Activated CD8-positive, alpha-beta memory T cell treated with anti-CD3 and anti-CD28 coated beads, Interleukin-2, amount 50 U/mL, for 4 hours (primary cell): ENCODE measurements around the gene SHISAL2A.

Experiments used
- DNase-seq: peaks from one replicate; pipeline ENCODE4 v3.0.0-alpha.2; 2020

Gene SHISAL2A

GRCh38 chr1:52662645-52663313, 29.8 kb downstream of the SHISAL2A start:
- no peak for DNase-seq

GRCh38 chr1:52663716-52664115, 30.7 kb downstream of the SHISAL2A start:
- DNase-seq = no peak

GRCh38 chr1:52665006-52665941, 32.3 kb downstream of the SHISAL2A start:
- no peak for DNase-seq

GRCh38 chr1:52667290-52667689, 34.3 kb downstream of the SHISAL2A start:
- no peak for DNase-seq

GRCh38 chr1:52667984-52668383, 35.0 kb downstream of the SHISAL2A start:
- DNase-seq = no peak

- no peak for DNase-seq
Observed at GRCh38 chr1:52668711-52669110, 35.7 kb downstream of the SHISAL2A start.

- DNase-seq = no peak
Observed at GRCh38 chr1:52669696-52670095, 36.7 kb downstream of the SHISAL2A start.

- DNase-seq = no peak
Observed at GRCh38 chr1:52670604-52671003, 37.6 kb downstream of the SHISAL2A start.

GRCh38 chr1:52672946-52673345, 40.0 kb downstream of the SHISAL2A start:
- no peak for DNase-seq

- no peak for DNase-seq
Observed at GRCh38 chr1:52673513-52673912, 40.5 kb downstream of the SHISAL2A start.

GRCh38 chr1:52674497-52675384, 41.8 kb downstream of the SHISAL2A start:
- no peak for DNase-seq

- no peak for DNase-seq
Observed at GRCh38 chr1:52676249-52676903, 43.4 kb downstream of the SHISAL2A start.

GRCh38 chr1:52677076-52677806, 44.3 kb downstream of the SHISAL2A start:
- DNase-seq = no peak

GRCh38 chr1:52679048-52679447, 46.1 kb downstream of the SHISAL2A start:
- DNase-seq = no peak

- no peak for DNase-seq
Observed at GRCh38 chr1:52679498-52679897, 46.5 kb downstream of the SHISAL2A start.

GRCh38 chr1:52680353-52680752, 47.4 kb downstream of the SHISAL2A start:
- no peak for DNase-seq

GRCh38 chr1:52681136-52681535, 48.2 kb downstream of the SHISAL2A start:
- no peak for DNase-seq

- no peak for DNase-seq
Observed at GRCh38 chr1:52683367-52683940, 50.5 kb downstream of the SHISAL2A start.

- no peak for DNase-seq
Observed at GRCh38 chr1:52684545-52684944, 51.6 kb downstream of the SHISAL2A start.

- peak; percentile 76 for DNase-seq
Observed at GRCh38 chr1:52686261-52686751, 53.3 kb downstream of the SHISAL2A start.

GRCh38 chr1:52686830-52687229, 53.9 kb downstream of the SHISAL2A start:
- DNase-seq = no peak
